Mesenchymal stem cell (in vitro differentiated cells and primary cell): Measurements from ENCODE around the gene ARMC9.
"Not testable (repeated sequence)": the region's sequence is repeated elsewhere in the genome, so short reads cannot be mapped to it uniquely, and the experiment has no call there.

ENCODE experiments used
- DNase-seq: peaks from one replicate; pipeline ENCODE4 v3.0.0-alpha.2; 2013
- H2AFZ ChIP-seq: one replicate; pipeline ENCODE4 v1.6.1; 2013; ENCODE audit warnings: low read depth, mild to moderate bottlenecking, control low read depth, inconsistent platforms, low read length, moderate library complexity
- H2AK5ac ChIP-seq: 2 replicates; pipeline ENCODE4 v1.6.1; 2013; ENCODE audit warnings: low read length, moderate library complexity, mild to moderate bottlenecking, inconsistent platforms; ENCODE audit not compliant: severe bottlenecking
- H2BK120ac ChIP-seq: one replicate; pipeline ENCODE4 v1.6.1; 2013; ENCODE audit warnings: low read depth, mild to moderate bottlenecking, inconsistent platforms, low read length, moderate library complexity
- H2BK12ac ChIP-seq, 2 experiments: one replicate each; pipeline ENCODE4 v1.6.1; 2013; ENCODE audit warnings: inconsistent platforms in 2 of 2, low read length in 2 of 2, mild to moderate bottlenecking in 2 of 2, moderate library complexity in 2 of 2, control low read depth in 1 of 2
- H2BK15ac ChIP-seq: one replicate; pipeline ENCODE4 v1.6.1; 2013; ENCODE audit warnings: mild to moderate bottlenecking, low read depth, inconsistent platforms; ENCODE audit not compliant: poor library complexity, severe bottlenecking
- H2BK5ac ChIP-seq: 2 replicates; pipeline ENCODE4 v1.6.1; 2013; ENCODE audit warnings: low read depth, mild to moderate bottlenecking, low read length, control low read depth, inconsistent platforms; ENCODE audit not compliant: poor library complexity, severe bottlenecking
- H3K14ac ChIP-seq, 2 experiments: one replicate each; pipeline ENCODE4 v1.6.1; 2013; ENCODE audit warnings: inconsistent platforms in 2 of 2, low read length in 2 of 2, control low read depth in 1 of 2, mild to moderate bottlenecking in 1 of 2, moderate library complexity in 1 of 2
- H3K18ac ChIP-seq, 2 experiments: one replicate each; pipeline ENCODE4 v1.6.1; 2013; ENCODE audit warnings: inconsistent platforms in 2 of 2, low read length in 2 of 2, control low read depth in 1 of 2, low read depth in 1 of 2, mild to moderate bottlenecking in 1 of 2
- H3K23ac ChIP-seq, 2 experiments: one replicate each; pipeline ENCODE4 v1.6.1; 2013; ENCODE audit warnings: inconsistent platforms in 2 of 2, low read length in 2 of 2, mild to moderate bottlenecking in 2 of 2, moderate library complexity in 2 of 2, control low read depth in 1 of 2
- H3K27ac ChIP-seq: 2 replicates; pipeline ENCODE4 v1.5.1; 2013; ENCODE audit warnings: mild to moderate bottlenecking, moderate library complexity, low read length, control low read depth, inconsistent platforms; ENCODE audit not compliant: poor library complexity, severe bottlenecking
- H3K27me3 ChIP-seq, 2 experiments: 2 replicates each; pipeline versions ENCODE4 v1.6.1 to v1.7.0; 2013; ENCODE audit warnings: low read length in 2 of 2, mild to moderate bottlenecking in 2 of 2, moderate library complexity in 2 of 2, control low read depth in 1 of 2, inconsistent platforms in 1 of 2; ENCODE audit not compliant: control insufficient read depth in 1 of 2, insufficient read depth in 1 of 2
- H3K36me3 ChIP-seq, 2 experiments: 2 replicates each; pipeline versions ENCODE4 v1.6.1 to v1.7.0; 2013; ENCODE audit warnings: low read length in 2 of 2, control low read depth in 1 of 2, inconsistent platforms in 1 of 2, low read depth in 1 of 2, mild to moderate bottlenecking in 1 of 2; ENCODE audit not compliant: insufficient read depth in 2 of 2, control insufficient read depth in 1 of 2
- H3K4ac ChIP-seq, 2 experiments: one replicate each; pipeline ENCODE4 v1.6.1; 2013; ENCODE audit warnings: inconsistent platforms in 2 of 2, low read length in 2 of 2, mild to moderate bottlenecking in 2 of 2, moderate library complexity in 2 of 2, control low read depth in 1 of 2, low read depth in 1 of 2
- H3K4me1 ChIP-seq: 2 replicates; pipeline ENCODE4 v1.6.1; 2013; ENCODE audit warnings: low read depth, low read length, control low read depth; ENCODE audit not compliant: control insufficient read depth, insufficient read depth
- H3K4me2 ChIP-seq: 2 replicates; pipeline ENCODE4 v1.6.1; 2013; ENCODE audit warnings: low read length, mild to moderate bottlenecking, inconsistent platforms; ENCODE audit not compliant: poor library complexity, severe bottlenecking
- H3K4me3 ChIP-seq, 2 experiments: 2 replicates each; pipeline versions ENCODE4 v1.5.1 to v1.7.0; 2013; ENCODE audit warnings: low read length in 2 of 2, mild to moderate bottlenecking in 2 of 2, control low read depth in 1 of 2, low read depth in 1 of 2; ENCODE audit not compliant: insufficient read depth in 1 of 2
- H3K79me1 ChIP-seq: replicated peaks from 2 replicates; pipeline ENCODE4 v1.6.1; 2013; ENCODE audit warnings: mild to moderate bottlenecking, control low read depth, low read length, inconsistent platforms; ENCODE audit not compliant: poor library complexity, severe bottlenecking
- H3K9ac ChIP-seq: 2 replicates; pipeline ENCODE4 v1.7.0; 2013; ENCODE audit warnings: mild to moderate bottlenecking, low read length, moderate library complexity
- H3K9me3 ChIP-seq: 2 replicates; pipeline ENCODE4 v1.7.0; 2013; ENCODE audit warnings: mild to moderate bottlenecking, low read length; ENCODE audit not compliant: control insufficient read depth
- H4K8ac ChIP-seq: one replicate; pipeline ENCODE4 v1.6.1; 2013; ENCODE audit warnings: inconsistent platforms, mild to moderate bottlenecking, low read length, moderate library complexity
- H4K91ac ChIP-seq: one replicate; pipeline ENCODE4 v1.6.1; 2013; ENCODE audit warnings: mild to moderate bottlenecking, low read length, inconsistent platforms
- WGBS: methylation state at CpG from one replicate; pipeline ENCODE4 v1.1.7; 2013; ENCODE audit warnings: mixed read lengths; 5-methylcytosine and 5-hydroxymethylcytosine counted together

Gene ARMC9

GRCh38 chr2:231408304-231408703 is 209.9 kb downstream of the ARMC9 start:
- H3K4me2 ChIP-seq, H3K9me3 ChIP-seq, H2AK5ac ChIP-seq, H2AFZ ChIP-seq, DNase-seq, H2BK12ac ChIP-seq, H2BK15ac ChIP-seq, H3K4me3 ChIP-seq, H4K8ac ChIP-seq, H3K4ac ChIP-seq, H2BK120ac ChIP-seq, H4K91ac ChIP-seq, H3K79me1 ChIP-seq, H3K9ac ChIP-seq, H3K18ac ChIP-seq, H3K14ac ChIP-seq, H2BK5ac ChIP-seq, H3K36me3 ChIP-seq, H3K23ac ChIP-seq: not testable (repeated sequence)
- 82% methylated on average over 9 of the region's 9 CpGs for WGBS
- H3K4me1 ChIP-seq = peaks cover 16% of the 10 kb centered on the region
- H3K27me3 ChIP-seq = peaks cover 0 to 22% of the 10 kb centered on the region in 2 experiments
- H3K27ac ChIP-seq = peak overlapping the region; percentile 8

- no peak overlapping the region for H3K14ac ChIP-seq
- H2BK5ac ChIP-seq = no peak overlapping the region
- H2BK120ac ChIP-seq = no peak overlapping the region
- no peak overlapping the region for H2BK12ac ChIP-seq
- H3K79me1 ChIP-seq = peaks cover 1% of the 10 kb centered on the region
- no peak for DNase-seq
- no peak overlapping the region for H3K27ac ChIP-seq
- H2BK15ac ChIP-seq = no peak overlapping the region
- no peak overlapping the region for H4K8ac ChIP-seq
- 96% methylated on average over 5 of the region's 5 CpGs for WGBS
- peak overlapping the region in 1 of 2 experiments; percentile 31 for H3K23ac ChIP-seq
- no peak overlapping the region for H3K4me2 ChIP-seq
- no peak overlapping the region for H2AFZ ChIP-seq
- no peak overlapping the region for H3K18ac ChIP-seq
- H4K91ac ChIP-seq = no peak overlapping the region
- peaks cover 16% of the 10 kb centered on the region for H3K4me1 ChIP-seq
- H3K36me3 ChIP-seq = no peaks in the 10 kb centered on the region
- H3K9me3 ChIP-seq = peaks cover 3% of the 10 kb centered on the region
- no peak overlapping the region for H3K9ac ChIP-seq
- no peak overlapping the region for H3K4me3 ChIP-seq
- peaks cover 0 to 24% of the 10 kb centered on the region in 2 experiments for H3K27me3 ChIP-seq
- H3K4ac ChIP-seq = no peak overlapping the region
- H2AK5ac ChIP-seq = peak overlapping the region; percentile 21
Measured at GRCh38 chr2:231409776-231410175, 211.3 kb downstream of the ARMC9 start.

GRCh38 chr2:231410293-231411004 is 212.0 kb downstream of the ARMC9 start:
- H2AFZ ChIP-seq = no peak overlapping the region
- H2BK15ac ChIP-seq = no peak overlapping the region
- H3K4me2 ChIP-seq = no peak overlapping the region
- peaks cover 14% of the 10 kb centered on the region for H3K4me1 ChIP-seq
- WGBS = 58% methylated on average over 5 of the region's 6 CpGs
- H2BK120ac ChIP-seq = no peak overlapping the region
- H3K4ac ChIP-seq = no peak overlapping the region
- no peak overlapping the region for H4K8ac ChIP-seq
- no peak overlapping the region for H3K23ac ChIP-seq
- H3K9ac ChIP-seq = no peak overlapping the region
- no peak overlapping the region for H3K27ac ChIP-seq
- H2BK5ac ChIP-seq = no peak overlapping the region
- no peak overlapping the region for H3K14ac ChIP-seq
- no peak overlapping the region for H4K91ac ChIP-seq
- H3K79me1 ChIP-seq = peaks cover 1% of the 10 kb centered on the region
- H3K4me3 ChIP-seq = peak overlapping the region in 1 of 2 experiments; percentile 31
- H2BK12ac ChIP-seq = no peak overlapping the region
- peaks cover 3% of the 10 kb centered on the region for H3K9me3 ChIP-seq
- H3K36me3 ChIP-seq = no peaks in the 10 kb centered on the region
- no peak for DNase-seq
- H2AK5ac ChIP-seq = no peak overlapping the region
- H3K18ac ChIP-seq = no peak overlapping the region
- peaks cover 0 to 24% of the 10 kb centered on the region in 2 experiments for H3K27me3 ChIP-seq

GRCh38 chr2:231411237-231411636 is 212.8 kb downstream of the ARMC9 start:
- Histone ChIP-seq H3K23ac (no peak overlapping the region), H2AK5ac (peak overlapping the region; percentile 42), H3K9ac (no peak overlapping the region), H3K9me3 (peaks cover 3% of the 10 kb centered on the region), H3K4me3 (peak overlapping the region in 1 of 2 experiments; percentile 80), H2BK5ac (no peak overlapping the region), H3K79me1 (no peaks in the 10 kb centered on the region), H3K14ac (no peak overlapping the region), H3K4ac (no peak overlapping the region), H3K4me2 (no peak overlapping the region), H2BK120ac (no peak overlapping the region), H3K18ac (no peak overlapping the region), H2AFZ (no peak overlapping the region), H2BK12ac (no peak overlapping the region), H4K8ac (no peak overlapping the region), H3K27ac (peak overlapping the region; percentile 51), H3K27me3 (peaks cover 0 to 24% of the 10 kb centered on the region in 2 experiments), H3K4me1 (peaks cover 10% of the 10 kb centered on the region), H4K91ac (no peak overlapping the region), H3K36me3 (no peaks in the 10 kb centered on the region), H2BK15ac (no peak overlapping the region)
- no peak for DNase-seq
- 49% methylated on average over 3 of the region's 3 CpGs for WGBS
